ENCODE measurements around the gene BIRC5.

GRCh38 chr17:78202666-78203065 lies 11.4 kb upstream of the BIRC5 start:
- TF ChIP-seq CTCF (IDR thresholded peaks at IDR 0.05) (no peak), POLR2A (IDR thresholded peaks at IDR 0.05) (no peak)
